Activated CD8-positive, alpha-beta memory T cell treated with anti-CD3 and anti-CD28 coated beads for 4 hours (primary cell): ENCODE measurements around the gene DDX31.
"Not testable (repeated sequence)": the region's sequence is repeated elsewhere in the genome, so short reads cannot be mapped to it uniquely, and the experiment has no call there.

Experiments
- DNase-seq, 2 donors: peaks; one replicate each; pipeline ENCODE4 v3.0.0-alpha.2; 2020; ENCODE audit warnings: low read depth in 2 of 2

The DDX31 gene

DNA sequence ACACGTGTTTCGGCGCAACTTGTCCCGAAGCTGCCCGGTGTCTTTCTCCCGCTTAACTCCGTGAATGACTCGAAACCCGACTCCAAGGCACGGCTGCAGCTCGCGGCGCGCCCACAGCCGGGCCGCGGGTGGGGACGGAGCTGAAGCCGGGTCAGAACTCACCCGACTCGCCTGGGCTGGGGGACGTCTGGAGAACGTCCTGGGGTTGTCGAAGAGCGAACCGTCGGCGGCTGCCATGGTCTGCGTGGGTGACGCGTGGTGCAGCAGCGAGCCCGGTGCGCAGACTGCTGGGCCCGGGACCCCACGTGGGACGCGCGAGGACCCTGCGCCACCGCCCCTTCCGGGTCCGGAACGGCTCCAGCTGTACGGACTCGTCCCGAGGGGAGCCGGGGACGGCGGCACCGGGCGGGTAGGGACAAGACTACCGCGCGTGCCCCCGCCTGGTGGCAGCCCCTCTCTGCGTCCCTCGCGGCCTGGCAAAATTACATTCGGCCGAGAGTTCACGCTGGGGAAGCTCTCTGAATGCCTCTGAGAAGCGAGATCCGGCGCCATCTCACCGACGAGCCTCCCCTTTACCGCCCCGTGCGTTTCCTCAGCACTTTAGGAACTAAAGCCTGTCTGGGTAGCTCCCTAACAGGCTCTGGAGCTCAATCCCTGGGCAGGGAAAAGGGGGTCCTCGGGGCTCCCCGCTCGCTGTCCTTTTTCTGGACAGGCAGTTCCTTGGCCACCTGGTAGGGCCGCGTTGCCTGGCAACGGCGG, at the start of gene DDX31:
Gene DDX31 (minus strand): TSS at position 286 of the 759 bp plus-strand sequence. CDS start 49 bp downstream, at position 237.
- peak; percentile 75 to 79 for DNase-seq

DNA sequence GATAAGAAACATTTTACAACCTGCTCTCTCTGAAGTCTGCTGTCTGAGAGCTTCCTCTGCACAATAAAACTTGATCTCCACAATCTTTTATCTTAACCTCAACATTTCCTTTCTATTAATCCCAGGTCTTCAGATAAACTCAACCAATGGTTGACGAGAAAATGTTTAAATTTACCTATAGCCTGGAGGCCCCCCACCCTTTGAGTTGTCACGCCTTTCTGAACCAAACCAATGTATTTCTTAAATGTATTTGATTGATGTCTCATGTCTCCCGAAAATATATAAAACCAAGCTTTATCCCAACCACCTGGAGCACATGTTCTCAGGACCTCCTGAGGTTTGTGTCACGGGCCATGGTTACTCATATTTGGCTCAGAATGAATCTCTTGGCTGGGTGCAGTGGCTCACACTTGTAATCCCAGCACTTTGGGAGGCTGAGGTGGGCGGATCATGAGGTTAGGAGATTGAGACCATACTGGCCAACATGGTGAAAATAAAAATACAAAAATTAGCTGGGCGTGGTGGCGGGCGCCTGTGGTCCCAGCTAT, 48.7 kb upstream of the DDX31 start:
- not testable (repeated sequence) for DNase-seq

DNA sequence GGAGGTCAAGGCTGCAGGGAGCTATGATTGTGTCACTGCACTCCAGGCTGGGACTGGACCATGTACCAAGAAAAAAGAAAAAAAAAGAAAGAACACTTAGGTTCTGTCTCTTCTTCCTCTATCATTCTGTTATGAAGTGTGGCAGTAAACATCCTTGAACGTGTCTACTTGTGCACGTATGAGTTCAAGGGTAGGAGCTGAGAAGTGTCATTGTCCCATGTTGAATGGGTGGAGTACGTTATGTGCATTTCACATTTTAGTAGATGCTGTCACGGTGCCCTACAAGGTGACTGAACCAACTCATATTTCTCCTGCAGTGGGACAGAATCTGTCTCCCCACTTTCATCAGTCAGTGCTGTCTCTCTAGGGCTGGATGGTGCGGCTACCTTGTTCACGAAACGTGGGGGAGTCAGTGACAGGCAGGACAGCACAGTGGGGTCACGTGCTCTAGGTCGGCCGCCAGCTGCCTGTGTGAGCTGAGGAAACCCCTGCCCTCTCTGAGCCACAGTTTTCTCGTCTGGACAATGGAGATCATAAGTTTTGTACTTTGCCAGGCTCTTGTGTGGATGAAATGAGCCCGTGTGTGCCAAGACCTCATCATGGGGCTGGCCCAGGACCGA, 47.7 kb upstream of the DDX31 start:
- no peak for DNase-seq

DNA sequence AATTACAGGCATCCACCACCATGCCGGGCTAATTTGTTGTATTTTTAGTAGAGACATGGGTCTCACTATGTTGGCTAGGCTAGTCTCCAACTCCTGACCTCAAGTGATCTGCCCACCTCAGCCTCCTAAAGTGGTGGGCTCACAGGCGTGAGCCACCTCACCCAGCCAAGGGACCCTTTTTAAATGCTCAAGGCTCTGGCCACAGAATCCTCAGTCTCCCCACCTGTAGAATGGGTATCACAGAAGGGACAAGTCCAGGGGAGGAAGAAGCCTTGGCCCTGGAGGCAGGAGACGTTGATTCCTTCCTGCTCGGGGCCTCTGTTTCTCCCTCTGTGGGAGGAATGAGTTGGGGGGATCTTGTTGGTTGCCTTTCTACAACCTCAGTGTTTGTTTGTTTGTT, 46.2 kb upstream of the DDX31 start:
- DNase-seq: no peak

DNA sequence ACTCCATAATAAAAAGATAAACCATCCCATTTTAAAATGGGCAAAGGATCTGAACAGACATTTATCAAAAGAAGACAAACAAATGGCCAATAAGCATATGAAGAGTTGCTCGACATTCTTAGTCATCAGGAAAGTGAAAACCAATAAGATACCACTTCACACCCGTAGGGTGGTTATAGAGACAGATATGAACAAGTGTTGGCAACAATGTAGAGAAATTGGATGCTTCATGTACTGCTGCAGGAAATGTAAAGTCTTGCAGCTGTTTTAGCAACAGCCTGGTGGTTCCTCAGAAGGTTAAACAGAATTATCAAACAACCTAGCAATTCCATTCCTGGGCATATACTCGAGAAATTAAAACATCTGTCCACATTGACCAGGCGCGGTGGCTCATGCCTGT, 43.0 kb upstream of the DDX31 start:
- no peak for DNase-seq

DNA sequence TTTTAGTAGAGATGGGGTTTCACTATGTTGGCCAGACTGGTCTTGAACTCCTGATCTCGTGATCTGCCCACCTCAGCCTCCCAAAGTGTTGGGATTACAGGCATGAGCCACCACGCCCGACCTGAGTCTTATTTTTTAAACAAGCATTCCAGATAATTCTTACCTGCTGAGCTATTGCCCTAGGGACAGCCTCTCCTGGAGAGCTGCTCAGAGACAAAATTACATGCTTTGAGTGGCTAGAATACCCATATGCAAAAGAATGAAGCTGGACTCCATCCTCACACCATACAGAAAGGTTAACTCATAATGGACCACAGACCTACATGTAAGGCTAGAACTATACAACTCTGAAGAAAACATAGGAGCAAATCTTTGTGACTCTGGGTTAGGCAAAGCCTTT, 42.1 kb upstream of the DDX31 start:
- no peak for DNase-seq

DNA sequence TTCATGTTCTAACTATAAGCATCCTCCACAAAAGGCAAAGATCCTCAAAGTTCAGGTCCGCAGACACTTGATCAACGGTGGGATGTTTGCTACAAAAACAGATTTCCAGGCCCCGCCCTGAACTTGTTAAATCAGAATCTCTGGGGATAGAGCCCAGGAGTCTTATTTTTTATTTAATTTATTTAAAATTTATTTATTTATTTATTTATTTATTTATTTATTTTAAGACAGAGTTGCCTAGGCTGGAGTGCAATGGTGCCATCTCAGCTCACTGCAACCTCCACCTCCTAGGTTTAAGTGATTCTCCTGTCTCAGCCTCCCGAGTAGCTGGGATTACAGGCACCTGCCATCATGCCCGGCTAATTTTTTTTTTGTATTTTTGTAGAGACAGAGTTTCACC, 41.4 kb upstream of the DDX31 start:
- not testable (repeated sequence) for DNase-seq

DNA sequence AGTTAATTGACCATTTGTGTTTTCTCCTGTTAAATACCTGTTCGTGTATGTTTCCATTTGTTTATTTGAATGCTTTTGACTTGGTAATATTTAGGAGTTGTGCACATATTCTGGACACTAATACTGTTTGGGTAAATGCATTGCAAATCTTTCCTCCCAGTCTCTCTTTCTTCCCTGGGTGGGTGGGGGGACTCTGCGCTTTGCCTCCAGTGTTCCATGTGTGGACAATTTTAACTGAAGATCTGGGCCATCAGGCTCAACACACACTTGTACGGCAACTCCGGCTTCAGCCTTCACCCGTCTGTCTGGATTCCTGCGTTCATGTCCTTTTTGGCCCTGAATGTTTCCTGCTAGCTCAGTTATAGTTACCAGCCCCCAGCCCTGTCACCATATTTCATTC, 40.5 kb upstream of the DDX31 start:
- no peak for DNase-seq

DNA sequence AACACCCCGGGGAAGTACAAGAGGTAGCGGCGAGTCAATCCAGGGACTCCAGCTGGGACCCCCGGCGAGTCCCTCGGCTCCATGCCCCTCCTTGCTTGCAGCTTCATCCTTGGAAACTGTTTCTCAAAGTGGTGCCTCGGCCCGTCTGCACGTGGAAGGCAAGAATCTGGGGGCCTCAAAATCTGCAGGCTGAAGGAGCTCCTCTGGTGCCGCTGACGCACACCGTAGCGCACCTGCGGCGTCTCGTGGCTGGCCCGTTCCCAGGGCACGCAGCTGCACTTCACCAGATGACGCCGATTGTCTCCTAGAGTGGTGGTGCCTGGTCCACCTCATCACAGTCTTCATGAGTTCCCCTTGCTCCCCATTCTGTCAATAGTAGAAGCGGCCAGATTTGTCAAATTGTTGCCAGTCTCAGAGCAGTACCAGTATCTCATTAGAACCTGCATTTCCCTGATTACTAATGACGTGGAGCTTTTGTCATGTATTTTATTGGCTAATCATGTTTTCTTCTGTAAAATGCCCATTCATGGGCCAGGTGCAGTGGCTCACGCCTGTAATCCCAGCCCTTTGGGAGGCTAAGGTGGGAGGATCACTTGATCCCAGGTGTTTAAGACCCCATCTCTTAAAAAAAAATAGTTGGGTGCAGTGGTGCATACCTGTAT, 39.1 kb upstream of the DDX31 start:
- DNase-seq: no peak

DNA sequence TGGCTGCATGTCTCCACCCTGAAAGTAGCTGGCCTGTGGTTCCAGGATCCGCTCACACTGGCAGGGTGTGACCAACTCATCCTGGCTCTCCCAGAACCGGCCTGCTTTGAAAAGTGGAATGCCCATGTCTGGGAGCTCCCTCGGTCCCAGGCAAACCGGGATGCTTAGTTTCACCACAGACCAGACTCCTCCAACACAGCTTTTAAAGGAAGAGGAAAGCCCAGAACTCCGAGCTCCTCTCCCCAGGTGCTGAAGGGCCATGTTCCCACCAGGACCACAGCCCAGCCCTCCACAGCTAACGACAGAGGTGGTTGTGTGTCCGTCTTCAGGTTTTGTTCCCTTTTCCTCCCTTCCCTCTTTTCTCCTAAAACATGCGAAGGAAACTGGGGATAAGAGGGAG, 38.5 kb upstream of the DDX31 start:
- DNase-seq: no peak

DNA sequence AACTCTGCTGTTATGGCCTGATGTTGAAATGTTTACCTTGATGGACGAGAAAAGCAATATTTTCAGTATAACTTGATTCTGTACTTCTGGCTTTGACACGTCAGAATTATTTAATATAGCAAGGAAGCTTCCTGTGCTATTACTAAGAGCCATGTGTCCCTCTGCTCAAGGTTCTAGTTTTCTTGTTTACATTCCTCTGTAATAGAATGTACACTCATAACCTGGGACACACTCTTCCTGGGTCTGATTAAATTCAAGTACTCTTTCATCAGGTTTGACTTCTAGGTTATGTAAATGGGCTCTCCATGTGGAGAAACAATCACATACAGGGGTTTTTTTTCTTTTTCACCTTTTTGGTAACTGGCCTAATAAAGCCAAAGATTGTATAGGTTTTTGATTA, 33.6 kb upstream of the DDX31 start:
- no peak for DNase-seq

DNA sequence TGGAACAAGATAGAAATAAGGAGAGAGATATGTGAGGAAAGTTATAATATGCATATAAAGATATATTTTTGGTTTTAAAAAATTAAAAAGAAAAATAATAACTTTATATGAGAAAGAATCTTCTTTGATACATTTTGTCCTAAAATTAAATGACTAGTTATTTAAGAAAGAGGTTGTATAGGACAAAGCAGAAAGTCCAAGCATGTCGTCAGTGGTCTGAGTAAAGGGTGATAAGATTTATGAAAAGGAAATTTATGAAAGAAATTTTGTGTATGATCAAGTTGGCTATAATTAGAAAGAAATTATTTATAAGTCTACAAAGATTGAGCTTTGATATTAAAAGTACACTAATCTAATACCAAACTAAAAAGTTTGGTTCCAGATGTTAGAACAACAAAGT, 32.5 kb upstream of the DDX31 start:
- DNase-seq: no peak

DNA sequence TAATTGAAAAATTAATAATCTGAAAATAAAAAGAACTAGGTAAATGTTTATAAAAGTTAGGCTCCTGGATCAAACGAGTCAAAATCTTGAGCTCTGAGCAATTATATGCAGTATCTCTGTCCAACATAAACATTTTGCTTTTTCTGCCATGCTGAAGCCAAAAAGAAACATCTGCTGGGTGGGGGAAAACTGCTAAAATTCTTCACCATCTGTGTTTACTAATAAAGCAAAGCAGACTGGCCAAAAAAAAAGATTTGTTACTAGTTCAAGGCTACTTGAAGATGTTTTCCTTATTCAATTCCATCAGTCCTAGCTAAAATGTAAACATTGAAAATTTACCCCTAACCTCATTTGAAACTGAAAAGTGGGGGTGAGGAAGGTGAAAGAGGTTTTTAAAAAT, 30.2 kb upstream of the DDX31 start:
- no peak for DNase-seq

DNA sequence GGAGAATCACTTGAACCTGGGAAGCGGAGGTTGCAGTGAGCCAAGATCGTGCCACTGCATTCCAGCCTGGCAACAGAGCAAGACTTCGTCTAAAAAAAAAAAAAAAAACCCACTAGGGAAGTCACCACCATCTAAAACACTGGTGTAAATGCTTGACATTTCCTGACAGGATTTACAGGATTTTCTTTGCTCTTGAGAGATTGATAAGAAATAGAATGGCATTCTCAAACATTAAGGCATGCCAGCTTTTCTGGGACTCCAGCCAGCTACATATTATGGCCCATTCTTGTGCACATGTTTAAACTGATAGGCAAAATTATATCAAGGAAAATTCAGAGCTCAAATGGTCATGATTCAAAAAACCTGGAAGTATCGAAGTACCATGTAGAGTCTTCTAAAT, 29.2 kb upstream of the DDX31 start:
- no peak for DNase-seq

DNA sequence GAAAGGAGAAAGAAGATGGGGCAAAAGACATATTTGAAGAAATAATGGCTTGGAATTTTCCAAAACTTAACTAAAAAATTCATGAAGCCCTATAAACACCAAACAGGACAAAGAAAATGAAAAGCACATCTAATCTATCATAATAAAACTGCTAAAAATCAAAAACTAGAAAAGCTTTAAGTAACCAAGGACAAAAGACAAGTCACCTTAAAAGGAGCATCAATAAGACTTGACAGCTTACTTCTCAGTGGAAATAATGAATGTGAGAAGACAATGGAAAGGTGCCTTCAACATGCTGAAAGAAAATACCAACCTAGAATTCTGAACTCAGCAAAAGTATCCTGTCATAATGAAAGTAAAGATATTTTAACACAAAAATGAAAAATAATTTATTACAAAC, 27.4 kb upstream of the DDX31 start:
- DNase-seq: no peak

DNA sequence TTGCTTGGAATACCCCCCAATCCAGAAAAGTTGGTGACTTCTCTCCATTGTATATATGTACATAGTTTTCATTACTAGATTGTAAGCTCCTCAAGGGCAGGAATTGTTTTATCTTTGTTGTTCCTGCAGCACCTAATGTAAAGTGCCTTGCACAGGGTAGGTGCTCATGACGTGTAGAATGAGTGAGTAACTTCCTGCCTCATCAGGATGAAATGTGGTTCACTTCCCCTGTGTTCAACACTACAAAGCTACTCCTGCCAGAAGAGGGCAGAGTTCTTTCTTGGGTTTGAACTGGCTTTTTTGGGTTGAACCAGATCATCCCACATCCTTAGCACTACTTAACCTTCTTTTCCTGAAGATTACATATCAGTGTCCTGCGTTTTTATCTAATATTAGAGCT, 24.4 kb upstream of the DDX31 start:
- DNase-seq: peak in 1 of 2 donors; percentile 3

DNA sequence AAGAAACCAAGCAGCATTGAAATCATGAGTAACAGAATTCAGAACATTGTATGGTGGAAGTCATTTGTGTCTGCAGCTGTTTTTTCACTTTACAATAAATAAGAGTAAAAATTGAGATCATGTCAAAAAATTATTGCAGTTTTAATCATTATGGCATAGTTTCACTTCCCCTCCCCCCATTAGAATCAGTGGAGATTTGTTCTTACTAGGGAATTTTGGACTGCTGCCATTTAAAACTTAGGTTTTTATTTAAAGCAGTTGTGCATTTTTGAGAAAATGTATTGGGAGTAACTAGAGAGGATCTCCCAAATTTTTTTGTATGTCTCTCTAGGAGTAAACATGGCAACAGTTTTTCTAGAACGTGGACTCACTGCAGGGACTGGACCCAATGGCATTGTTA, 20.9 kb upstream of the DDX31 start:
- DNase-seq: no peak

DNA sequence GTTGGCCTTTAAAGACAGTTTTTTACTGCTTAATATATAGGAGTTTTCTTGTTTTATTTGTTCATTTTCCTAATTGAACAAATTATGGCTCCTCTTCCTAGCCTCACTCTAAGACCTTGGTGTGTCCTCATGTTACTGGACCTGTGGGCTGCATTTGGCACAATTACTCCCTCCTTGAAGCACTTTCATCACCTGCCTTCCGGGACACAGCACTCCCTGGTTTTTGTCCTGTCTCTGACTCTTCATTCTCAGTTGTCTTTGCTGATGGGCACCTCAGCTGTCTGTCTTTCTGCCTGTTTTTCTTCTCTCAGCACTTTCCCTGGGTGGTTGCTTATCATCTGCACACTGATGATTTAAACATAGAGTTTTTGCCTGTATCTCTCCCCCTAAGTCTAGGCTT, 14.1 kb upstream of the DDX31 start:
- no peak for DNase-seq

DNA sequence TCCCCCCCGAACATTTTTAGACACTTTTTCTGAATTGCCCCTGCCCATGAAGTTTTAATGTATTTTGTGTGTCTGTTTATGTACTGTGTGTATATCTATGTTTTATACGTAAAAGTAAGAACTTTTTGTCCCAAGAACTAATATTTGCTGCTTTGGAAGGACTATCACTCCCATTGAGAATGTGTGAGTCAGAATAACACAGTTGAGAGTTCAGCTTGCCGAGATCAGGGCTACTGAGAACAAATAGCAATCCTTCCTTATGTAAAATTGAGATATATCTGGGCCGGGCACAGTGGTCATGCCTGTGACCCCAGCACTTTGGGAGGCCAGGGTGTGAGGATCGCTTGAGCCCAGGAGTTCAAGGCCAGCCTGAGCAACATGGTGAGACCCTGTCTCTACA, 11.8 kb upstream of the DDX31 start:
- DNase-seq: no peak

DNA sequence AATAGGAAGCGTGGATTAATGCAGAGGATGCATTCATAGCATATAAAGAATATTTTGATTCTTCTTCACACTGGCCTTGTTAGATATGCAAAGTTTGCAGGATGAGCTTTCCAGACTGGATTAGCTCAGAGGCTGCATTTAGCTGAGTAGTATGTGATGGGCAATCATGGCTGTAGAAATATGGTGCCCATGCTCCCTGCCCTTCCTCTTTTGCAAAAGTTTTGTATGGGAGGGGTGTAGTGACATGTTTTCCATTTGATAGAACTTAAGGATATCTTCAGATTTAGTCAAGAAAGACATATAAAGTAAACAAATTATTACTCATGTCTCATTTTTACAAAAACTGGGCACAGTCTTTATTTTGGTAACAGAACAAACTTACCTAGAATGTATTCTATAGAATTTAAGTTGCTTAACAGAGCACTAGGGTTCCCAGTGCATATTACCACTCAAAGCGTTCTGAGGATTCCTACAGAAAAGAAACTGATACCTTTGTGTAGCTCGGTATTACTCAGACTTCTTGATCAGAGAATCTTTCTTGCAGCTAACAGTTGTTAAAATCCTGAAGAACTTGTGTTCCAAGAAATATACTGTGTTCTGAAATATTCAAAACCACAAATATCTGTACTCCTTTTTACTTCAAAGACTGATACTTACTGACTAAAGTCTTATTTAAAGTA, 10.3 kb upstream of the DDX31 start:
- no peak for DNase-seq

DNA sequence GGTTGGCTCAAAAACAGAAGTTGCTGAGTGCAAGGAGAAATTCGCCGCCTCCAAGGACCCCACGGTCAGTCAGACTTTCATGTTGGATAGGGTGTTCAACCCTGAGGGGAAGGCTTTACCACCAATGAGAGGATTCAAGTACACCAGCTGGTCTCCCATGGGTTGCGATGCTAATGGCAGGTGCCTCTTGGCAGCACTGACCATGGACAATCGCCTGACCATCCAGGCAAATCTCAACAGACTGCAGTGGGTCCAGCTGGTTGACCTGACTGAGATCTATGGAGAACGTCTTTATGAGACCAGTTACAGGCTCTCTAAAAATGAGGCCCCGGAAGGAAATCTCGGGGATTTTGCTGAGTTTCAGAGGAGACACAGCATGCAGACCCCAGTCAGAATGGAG, 8.2 kb upstream of the DDX31 start:
- no peak for DNase-seq

DNA sequence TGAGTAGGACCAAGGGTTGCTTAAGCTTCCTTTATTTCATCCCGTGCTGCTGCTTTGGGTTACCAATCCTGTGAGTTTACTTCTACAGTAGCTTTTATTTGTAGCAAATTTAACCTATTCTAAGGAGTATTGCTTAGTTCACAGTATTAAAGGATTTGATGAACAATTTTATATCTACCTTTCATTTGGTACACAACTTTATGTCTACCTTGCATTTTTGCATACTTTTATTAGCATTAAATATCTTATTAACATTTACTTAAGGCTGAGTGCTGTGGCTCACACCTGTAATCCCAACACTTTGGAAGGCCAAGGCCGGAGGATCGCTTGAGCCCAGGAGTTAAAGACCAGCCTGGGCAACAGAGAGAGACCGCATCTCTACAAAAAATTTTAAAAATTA, 4.7 kb upstream of the DDX31 start:
- DNase-seq: no peak
